NCI-H1436 treated with DMSO at 0.1 percent for 48 hours (cell line): ENCODE results near the gene MIS18A.
A peak's percentile ranks its signal among the peaks of the same experiment; 100 is the strongest.
"Not testable (repeated sequence)": the region's sequence is repeated elsewhere in the genome, so short reads cannot be mapped to it uniquely, and the experiment has no call there.

Experiments
- DNase-seq: peaks from one replicate; lab custom pipeline; 2025; lab: John Stamatoyannopoulos, UW

MIS18A gene

DNA sequence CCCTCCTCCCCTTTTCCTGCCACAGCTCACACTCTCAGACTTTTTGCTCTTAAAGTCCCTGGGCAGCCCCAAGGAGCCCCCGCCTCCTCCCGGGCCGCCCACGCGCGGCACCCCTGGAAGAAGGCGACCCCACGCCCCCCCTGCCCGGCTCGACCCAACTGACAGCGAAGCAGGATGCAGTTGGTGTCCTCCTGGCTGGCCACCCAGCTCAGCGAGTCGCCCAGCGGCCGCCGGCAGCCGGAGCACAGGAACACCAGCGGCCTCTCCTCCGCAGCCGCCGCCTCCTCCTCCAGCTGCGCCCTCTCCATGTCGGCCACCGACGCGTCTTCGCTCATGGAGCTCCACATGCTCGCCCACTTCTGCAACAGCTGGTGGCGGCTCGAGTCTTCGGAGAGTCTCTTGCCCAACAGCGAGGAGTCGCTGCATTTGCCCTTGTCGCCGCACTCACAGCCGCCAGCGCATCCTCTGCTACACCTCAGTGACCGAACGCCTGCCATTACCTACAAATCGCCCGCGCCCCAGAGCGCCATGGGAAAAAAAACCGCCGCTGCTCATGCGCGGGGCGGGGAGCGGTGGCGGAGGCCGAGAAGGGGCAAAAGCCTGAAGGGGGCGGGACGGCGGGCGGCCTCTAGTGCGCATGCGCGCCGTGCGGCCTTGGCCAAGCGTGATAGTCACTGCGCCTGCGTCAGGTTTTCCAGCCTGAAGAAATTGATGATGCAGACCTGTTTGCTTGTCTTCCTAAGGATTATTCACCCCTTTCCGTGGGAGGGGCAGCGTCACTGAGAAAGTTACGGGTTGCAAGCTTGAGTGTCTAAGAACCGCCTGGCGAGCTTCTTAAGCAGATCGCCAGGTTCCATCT, at the start of gene MIS18A:
TSS of gene MIS18A (minus strand) at position 532 of the 859 bp plus-strand sequence. CDS start at position 497, 35 bp downstream.
- DNase-seq = peak; percentile 58

- no peak for DNase-seq
These were observed 49.7 kb upstream of the MIS18A start for GRCh38 chr21:32328595-32328994.

- no peak for DNase-seq
These were observed 46.9 kb upstream of the MIS18A start for GRCh38 chr21:32325706-32326105.

DNA sequence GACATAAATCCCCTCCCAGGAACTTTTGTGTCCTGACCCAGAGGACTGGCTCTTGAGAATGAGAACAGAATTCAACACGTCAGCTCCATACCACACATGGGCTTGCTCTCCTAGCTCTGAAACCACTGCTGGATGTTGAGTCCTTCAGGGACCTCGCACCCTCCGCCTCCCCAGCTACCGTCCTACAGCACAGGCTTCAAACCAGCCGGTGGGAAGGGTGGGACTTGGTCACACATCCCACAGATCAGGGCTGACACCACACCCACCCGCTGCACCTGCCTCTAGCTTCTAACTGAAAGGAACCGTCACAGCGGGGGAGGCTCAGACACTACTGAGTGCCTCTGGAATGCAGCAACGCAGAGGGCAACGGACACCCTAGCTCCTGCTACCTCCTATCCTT, 43.8 kb upstream of the MIS18A start:
- DNase-seq = no peak

GRCh38 chr21:32322103-32322502, 43.3 kb upstream of the MIS18A start:
- no peak for DNase-seq

GRCh38 chr21:32321480-32321879, 42.6 kb upstream of the MIS18A start:
- no peak for DNase-seq

GRCh38 chr21:32320726-32321125, 41.9 kb upstream of the MIS18A start:
- DNase-seq = no peak

- no peak for DNase-seq
These were observed 41.2 kb upstream of the MIS18A start for GRCh38 chr21:32320059-32320458.

DNA sequence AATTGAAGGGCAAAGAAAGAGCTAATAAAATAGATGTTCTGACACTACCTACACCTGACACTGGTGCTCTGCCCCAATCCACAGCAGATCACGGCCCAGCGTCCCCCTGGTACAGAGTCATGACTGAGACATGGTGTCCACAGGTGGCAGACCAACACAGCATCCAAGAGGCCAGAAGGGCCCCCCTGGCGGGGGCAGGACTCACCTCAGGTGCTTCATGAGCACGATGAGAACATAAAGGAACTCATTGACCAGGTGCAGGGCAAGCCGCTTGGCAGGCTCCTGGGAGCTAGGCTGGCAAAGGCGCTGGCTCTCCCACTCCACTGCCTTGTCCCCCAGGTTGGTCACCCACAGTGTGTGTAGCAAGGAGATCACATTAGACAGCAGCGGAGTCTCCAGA, 40.2 kb upstream of the MIS18A start:
- DNase-seq = no peak

GRCh38 chr21:32317726-32318125, 38.9 kb upstream of the MIS18A start:
- DNase-seq = no peak

DNA sequence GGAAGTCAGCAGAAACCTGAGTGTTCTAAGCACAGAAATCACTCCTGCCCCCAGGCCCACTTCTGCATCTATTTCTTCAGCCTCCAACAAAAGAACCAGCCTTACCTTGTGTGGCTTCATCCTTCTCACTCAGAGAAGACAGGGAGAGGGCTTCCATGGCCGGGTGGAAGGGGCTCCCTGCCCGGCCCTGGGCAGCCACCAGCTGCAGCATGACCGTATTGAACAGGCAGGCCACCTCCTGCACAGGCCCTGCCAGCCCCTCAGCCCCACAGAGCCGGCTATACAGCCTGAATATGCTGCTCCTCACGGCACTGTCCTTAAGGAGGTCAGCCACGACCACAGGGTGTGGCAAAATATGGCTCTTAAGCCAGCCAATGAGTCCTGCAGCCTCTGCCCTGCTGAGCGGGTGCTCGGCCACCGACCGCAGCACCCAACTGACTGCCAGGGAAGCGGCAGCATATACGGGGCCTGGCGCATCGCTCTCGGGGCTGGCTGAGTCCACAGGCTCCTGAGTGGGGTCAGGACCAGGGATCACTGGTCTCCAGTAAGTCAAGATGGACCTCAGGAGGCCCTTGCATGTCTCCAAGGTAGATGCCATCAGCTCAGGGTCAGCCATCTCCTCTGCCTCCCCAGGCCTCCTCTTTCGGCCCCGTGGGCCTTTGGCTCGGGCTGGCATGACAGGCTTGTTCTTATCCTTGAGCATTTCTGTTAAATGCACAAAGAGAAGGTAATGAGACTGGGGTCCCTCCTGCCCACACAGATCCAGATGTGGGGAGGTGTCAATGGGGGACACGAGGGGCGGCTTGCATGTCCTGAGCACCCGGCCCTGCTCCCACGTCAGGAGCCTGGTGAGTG, 37.7 kb upstream of the MIS18A start:
- no peak for DNase-seq

- DNase-seq = no peak
These were observed 36.8 kb upstream of the MIS18A start for GRCh38 chr21:32315511-32316281.

GRCh38 chr21:32314806-32315205, 36.0 kb upstream of the MIS18A start:
- DNase-seq = no peak

- DNase-seq = no peak
These were observed 34.1 kb upstream of the MIS18A start for GRCh38 chr21:32312976-32313375.

GRCh38 chr21:32312326-32312725, 33.5 kb upstream of the MIS18A start:
- DNase-seq = no peak

DNA sequence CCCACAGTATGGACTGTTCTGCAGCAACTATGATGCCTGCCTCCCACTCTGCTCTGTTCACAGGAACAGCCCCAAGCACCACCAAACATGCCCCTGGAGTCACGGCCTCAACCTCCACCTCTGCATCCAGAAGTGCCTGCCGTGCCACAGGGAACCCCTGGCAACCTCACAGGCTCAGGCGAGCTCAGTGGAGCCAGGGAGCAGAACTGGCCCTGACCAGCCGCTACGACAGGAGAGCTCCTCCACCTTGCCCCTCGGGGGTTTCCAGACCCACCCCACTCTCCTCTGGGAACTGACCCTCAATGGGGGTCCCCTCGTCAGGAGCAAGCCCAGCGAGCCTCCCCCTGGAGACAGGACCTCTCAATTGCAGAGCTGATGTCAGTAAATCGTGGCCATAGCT, 32.8 kb upstream of the MIS18A start:
- no peak for DNase-seq

- not testable (repeated sequence) for DNase-seq
These were observed 32.1 kb upstream of the MIS18A start for GRCh38 chr21:32310976-32311375.

DNA sequence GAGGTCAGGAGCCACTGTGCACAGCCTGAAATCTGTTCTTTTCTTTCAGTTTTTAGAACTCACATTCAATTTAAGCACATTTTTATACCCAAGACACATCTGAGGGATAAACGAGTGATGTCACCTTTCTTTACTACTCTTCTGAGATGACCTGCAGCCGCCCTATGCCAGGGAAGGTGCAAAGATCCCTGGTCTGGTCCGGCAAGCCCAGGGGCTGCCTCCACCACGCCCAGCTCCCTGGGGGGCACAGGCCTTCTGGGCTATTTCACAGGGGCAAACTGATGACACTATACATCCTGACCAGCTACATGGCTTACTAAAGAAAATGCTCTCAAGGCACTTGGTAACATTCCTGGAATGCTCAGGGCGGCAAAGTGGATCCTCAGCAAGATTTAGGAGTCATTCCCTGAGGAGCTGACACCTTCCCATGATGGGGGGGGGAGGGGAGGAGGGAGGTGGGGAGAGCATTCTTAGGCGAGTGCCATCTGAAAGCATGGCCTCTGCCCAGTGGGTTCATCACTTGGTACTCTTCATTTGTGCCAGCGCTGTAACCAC, 31.1 kb upstream of the MIS18A start:
- no peak for DNase-seq

- DNase-seq = no peak
These were observed 29.8 kb upstream of the MIS18A start for GRCh38 chr21:32308696-32309095.

- DNase-seq = no peak
These were observed 28.9 kb upstream of the MIS18A start for GRCh38 chr21:32307706-32308105.

- no peak for DNase-seq
These were observed 27.4 kb upstream of the MIS18A start for GRCh38 chr21:32306021-32306780.
